Calu3 (cell line): ENCODE data around the gene ASCL2. TPM values are rescaled to one million over a fixed set of nuclear protein-coding genes. Genes with fewer than 3 reads are reported as not detected.

Experiments used
- BruUV-seq: library from RNA; stranded (reverse); fragments of 400-500 nt; replicated peaks from 2 replicates; lab custom pipeline; 2021; lab: Mats Ljungman, UMichigan
- CTCF ChIA-PET: fragments of 300-600 bp; sonication (Branson Sonifier 250); formaldehyde crosslinking; loops from one replicate; lab custom pipeline; 2022; ENCODE audit warnings: antibody characterized with exemption; lab: Charles Lee
- DNase-seq: peaks from one replicate; pipeline ENCODE4 v3.0.0; 2022
- H3K27ac Mint-ChIP-seq: one replicate; pipeline ENCODE4 v1.8.0; 2022; ENCODE audit warnings: mixed read lengths; ENCODE audit not compliant: unreplicated experiment
- H3K27me3 Mint-ChIP-seq: one replicate; pipeline ENCODE4 v1.8.0; 2022; ENCODE audit warnings: mixed read lengths; ENCODE audit not compliant: unreplicated experiment
- H3K36me3 Mint-ChIP-seq: one replicate; pipeline ENCODE4 v1.8.0; 2022; ENCODE audit warnings: mild to moderate bottlenecking, moderate library complexity, mixed read lengths; ENCODE audit not compliant: insufficient read depth, unreplicated experiment
- H3K4me1 Mint-ChIP-seq: one replicate; pipeline ENCODE4 v1.8.0; 2022; ENCODE audit warnings: mild to moderate bottlenecking, low read depth, mixed read lengths; ENCODE audit not compliant: unreplicated experiment
- H3K4me3 Mint-ChIP-seq: one replicate; pipeline ENCODE4 v1.8.0; 2022; ENCODE audit warnings: mild to moderate bottlenecking, low read depth, moderate library complexity, mixed read lengths; ENCODE audit not compliant: unreplicated experiment
- H3K9me3 Mint-ChIP-seq: one replicate; pipeline ENCODE4 v1.8.0; 2022; ENCODE audit warnings: low read depth, mixed read lengths; ENCODE audit not compliant: unreplicated experiment
- CTCF ChIP-seq: fragments of 200-600 bp; IDR thresholded peaks from one replicate; pipeline ENCODE4 v1.8.0; 2022; ENCODE audit warnings: antibody characterized with exemption; ENCODE audit not compliant: unreplicated experiment
- intact Hi-C: fragments of 100-400 bp; cut with micrococcal nuclease; formaldehyde crosslinking; loops from one replicate; pipeline ENCODE4 v1.10.0; 2022; ENCODE audit not compliant: unreplicated experiment
- total RNA-seq: library from RNA; stranded (reverse); gene quantifications from 2 replicates; pipeline ENCODE4 v1.2.3, GENCODE V29; 2022

The ASCL2 gene
- total RNA-seq, 1 experiment from 2014 or later = not detected

- CTCF ChIA-PET = interaction anchor here (0.6 kb wide), 1 partner anchor 33 kb away, joined by 3 read pairs; no protein-coding TSS in a partner anchor
- no peak for TF ChIP-seq CTCF
- Mint-ChIP-seq H3K27me3 (peaks cover 89% of the 10 kb centered on the region), H3K36me3 (no peaks in the 10 kb centered on the region), H3K27ac (no peak overlapping the region), H3K4me3 (no peak overlapping the region), H3K9me3 (no peaks in the 10 kb centered on the region), H3K4me1 (no peaks in the 10 kb centered on the region)
- no TSS peak for BruUV-seq
- intact Hi-C loops = no loop called here
- no peak for DNase-seq
Observed at GRCh38 chr11:2235588-2236326, 34.6 kb downstream of the ASCL2 start.

- Mint-ChIP-seq H3K4me3 (no peak overlapping the region), H3K27me3 (peaks cover 89% of the 10 kb centered on the region), H3K9me3 (no peaks in the 10 kb centered on the region), H3K36me3 (no peaks in the 10 kb centered on the region), H3K27ac (no peak overlapping the region), H3K4me1 (no peaks in the 10 kb centered on the region)
- no peak for DNase-seq
- no peak for TF ChIP-seq CTCF
- intact Hi-C loops = no loop called here
- CTCF ChIA-PET = no interaction called here
- BruUV-seq = no TSS peak
Observed at GRCh38 chr11:2234963-2235362, 35.4 kb downstream of the ASCL2 start.

GRCh38 chr11:2233693-2234455 is 36.5 kb downstream of the ASCL2 start:
- TF ChIP-seq CTCF = no peak
- Mint-ChIP-seq H3K4me1 (no peaks in the 10 kb centered on the region), H3K9me3 (peaks cover 4% of the 10 kb centered on the region), H3K36me3 (no peaks in the 10 kb centered on the region), H3K27me3 (peaks cover 89% of the 10 kb centered on the region), H3K27ac (no peak overlapping the region), H3K4me3 (no peak overlapping the region)
- CTCF ChIA-PET = no interaction called here
- intact Hi-C loops = no loop called here
- DNase-seq = no peak
- no TSS peak for BruUV-seq

- no peak for TF ChIP-seq CTCF
- no peak for DNase-seq
- Mint-ChIP-seq H3K36me3 (no peaks in the 10 kb centered on the region), H3K4me3 (no peak overlapping the region), H3K27ac (no peak overlapping the region), H3K9me3 (peaks cover 4% of the 10 kb centered on the region), H3K27me3 (peaks cover 58% of the 10 kb centered on the region), H3K4me1 (no peaks in the 10 kb centered on the region)
- CTCF ChIA-PET = no interaction called here
- no TSS peak for BruUV-seq
- intact Hi-C loops = no loop called here
Observed at GRCh38 chr11:2229713-2230297, 40.6 kb downstream of the ASCL2 start.
